HG02970 (cell line): Measurements from ENCODE around the gene WBP1L.

Experiments
- ATAC-seq: cut with Tn5 transposase; IDR thresholded peaks from one replicate; pipeline ENCODE4 v1.9.1; 2021; ENCODE audit warnings: mild to moderate bottlenecking, moderate library complexity, moderate number of reproducible peaks; ENCODE audit not compliant: unreplicated experiment, low FRiP score

The WBP1L gene

GRCh38 chr10:102777711-102778453, 34.1 kb downstream of the WBP1L start:
- ATAC-seq = no peak

- ATAC-seq = no peak
Measured at GRCh38 chr10:102778781-102779180, 35.0 kb downstream of the WBP1L start.

GRCh38 chr10:102779680-102780526, 36.2 kb downstream of the WBP1L start:
- no peak for ATAC-seq

- ATAC-seq = no peak
Measured at GRCh38 chr10:102780527-102780808, 36.7 kb downstream of the WBP1L start.

- ATAC-seq = no peak
Measured at GRCh38 chr10:102781090-102781920, 37.6 kb downstream of the WBP1L start.

GRCh38 chr10:102781921-102782557, 38.3 kb downstream of the WBP1L start:
- ATAC-seq = no peak

GRCh38 chr10:102782673-102783551, 39.2 kb downstream of the WBP1L start:
- ATAC-seq = no peak

- ATAC-seq = no peak
Measured at GRCh38 chr10:102783568-102783967, 39.8 kb downstream of the WBP1L start.

GRCh38 chr10:102785818-102786217, 42.1 kb downstream of the WBP1L start:
- no peak for ATAC-seq

- no peak for ATAC-seq
Measured at GRCh38 chr10:102791754-102792395, 48.1 kb downstream of the WBP1L start.

- ATAC-seq = no peak
Measured at GRCh38 chr10:102795453-102796406, 52.0 kb downstream of the WBP1L start.

- peak; percentile 80 for ATAC-seq
Measured at GRCh38 chr10:102796407-102797176, 52.8 kb downstream of the WBP1L start.

- no peak for ATAC-seq
Measured at GRCh38 chr10:102799691-102800471, 56.1 kb downstream of the WBP1L start.

GRCh38 chr10:102800611-102801335, 57.0 kb downstream of the WBP1L start:
- ATAC-seq = no peak

- no peak for ATAC-seq
Measured at GRCh38 chr10:102801496-102801895, 57.7 kb downstream of the WBP1L start.

GRCh38 chr10:102801978-102802377, 58.2 kb downstream of the WBP1L start:
- ATAC-seq = no peak
